OCI-LY7 (cell line): ENCODE measurements around the gene PRPF8.

Experiments
- CTCF ChIP-seq: fragments of 200-600 bp; sonication (generic); conservative IDR thresholded peaks from 2 replicates; pipeline ENCODE4 v1.5.1; 2014; ENCODE audit warnings: mild to moderate bottlenecking, antibody characterized with exemption, low read length, moderate library complexity, mixed read lengths
- EZH2phosphoT487 ChIP-seq: fragments of 200-600 bp; sonication (generic); IDR thresholded peaks from 2 replicates; pipeline ENCODE4 v1.6.1; 2018; ENCODE audit warnings: low read depth, borderline replicate concordance, mild to moderate bottlenecking, mixed run types, antibody characterized with exemption, low read length, moderate library complexity, mixed read lengths

DNA sequence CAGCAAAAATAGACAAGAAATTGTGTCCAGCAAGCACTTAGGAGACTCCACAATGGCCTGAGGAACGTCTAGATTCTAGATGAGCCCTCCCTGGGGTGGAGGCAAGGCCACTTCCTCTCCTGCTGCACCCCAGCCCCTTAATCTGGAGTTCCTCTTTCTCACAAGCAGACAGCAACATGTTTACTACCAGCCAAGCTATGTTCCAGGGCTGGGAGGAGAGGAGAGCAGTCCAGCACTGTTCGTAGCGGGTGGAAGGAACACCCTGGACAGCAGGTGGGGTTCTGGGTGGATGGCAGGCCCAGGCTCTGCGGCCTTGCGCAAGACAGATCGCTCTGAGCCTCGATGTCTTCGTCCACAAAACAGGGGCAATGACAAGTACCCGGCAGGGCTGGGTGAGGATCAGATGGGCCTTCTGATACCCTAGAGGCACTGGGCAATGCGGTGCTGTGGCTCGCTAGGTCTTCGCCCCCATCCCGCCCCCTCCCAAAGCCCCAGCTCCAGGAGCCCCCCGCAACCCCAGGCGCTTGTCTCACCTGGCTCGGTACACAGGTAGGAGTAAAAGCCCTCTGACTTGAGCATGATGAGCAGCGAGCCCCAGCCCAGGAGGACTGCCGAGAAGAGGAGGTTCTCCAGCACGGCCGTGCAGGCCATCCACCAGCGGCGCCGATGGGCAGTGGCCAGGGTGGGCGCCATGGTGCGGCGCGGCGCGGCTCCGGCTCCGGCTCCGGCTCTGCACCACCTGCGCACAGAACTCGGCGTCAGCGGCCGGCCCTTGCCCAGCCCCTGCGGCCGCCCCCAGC lies 57.3 kb downstream of the PRPF8 start:
- TF ChIP-seq CTCF (no peak), EZH2phosphoT487 (no peak)
